PC-3 (cell line): ENCODE data around the gene BICRA.

Source experiments
- EZH2 ChIP-seq: fragments of 300-600 bp; sonication (generic); IDR thresholded peaks from one replicate; pipeline ENCODE4 v1.6.1; 2017; ENCODE audit warnings: antibody characterized with exemption, mild to moderate bottlenecking, low read length; ENCODE audit not compliant: unreplicated experiment
- TF ChIP-seq, protein P1 (sequence below): fragments of 300-600 bp; sonication (generic); conservative IDR thresholded peaks from 2 replicates; pipeline ENCODE4 v1.5.1; 2017; ENCODE audit warnings: antibody characterized with exemption, low read depth, mild to moderate bottlenecking, low read length

DNA sequence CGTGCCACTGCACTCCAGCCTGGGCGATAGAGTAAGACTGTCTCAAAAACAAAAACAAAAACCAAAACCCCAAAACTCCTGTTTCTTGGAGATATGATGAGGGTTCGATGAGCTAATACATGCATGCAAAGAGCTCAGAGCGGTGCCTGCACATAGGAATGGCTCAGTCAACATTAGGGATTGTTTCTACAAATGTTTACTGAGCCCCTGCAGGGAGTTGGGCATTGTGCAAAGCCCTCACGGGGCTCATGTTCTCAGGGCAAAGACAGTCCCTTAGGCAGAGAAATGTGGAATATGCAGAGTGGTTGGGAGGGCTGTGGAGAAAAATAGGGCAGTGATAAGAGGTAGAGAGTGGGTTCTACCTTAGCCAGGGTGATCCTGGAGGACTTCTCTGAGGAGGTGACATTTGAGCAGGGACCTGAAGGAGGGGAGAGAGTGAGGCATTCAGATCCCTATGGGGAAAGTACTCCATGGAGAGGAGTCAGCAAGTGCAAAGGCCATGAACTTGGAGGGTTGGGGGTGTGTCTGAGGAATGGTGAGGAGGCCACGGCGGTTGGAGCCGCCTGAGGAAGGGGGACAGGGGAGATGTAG lies 102.8 kb downstream of the BICRA start:
- TF ChIP-seq, protein P1, sequence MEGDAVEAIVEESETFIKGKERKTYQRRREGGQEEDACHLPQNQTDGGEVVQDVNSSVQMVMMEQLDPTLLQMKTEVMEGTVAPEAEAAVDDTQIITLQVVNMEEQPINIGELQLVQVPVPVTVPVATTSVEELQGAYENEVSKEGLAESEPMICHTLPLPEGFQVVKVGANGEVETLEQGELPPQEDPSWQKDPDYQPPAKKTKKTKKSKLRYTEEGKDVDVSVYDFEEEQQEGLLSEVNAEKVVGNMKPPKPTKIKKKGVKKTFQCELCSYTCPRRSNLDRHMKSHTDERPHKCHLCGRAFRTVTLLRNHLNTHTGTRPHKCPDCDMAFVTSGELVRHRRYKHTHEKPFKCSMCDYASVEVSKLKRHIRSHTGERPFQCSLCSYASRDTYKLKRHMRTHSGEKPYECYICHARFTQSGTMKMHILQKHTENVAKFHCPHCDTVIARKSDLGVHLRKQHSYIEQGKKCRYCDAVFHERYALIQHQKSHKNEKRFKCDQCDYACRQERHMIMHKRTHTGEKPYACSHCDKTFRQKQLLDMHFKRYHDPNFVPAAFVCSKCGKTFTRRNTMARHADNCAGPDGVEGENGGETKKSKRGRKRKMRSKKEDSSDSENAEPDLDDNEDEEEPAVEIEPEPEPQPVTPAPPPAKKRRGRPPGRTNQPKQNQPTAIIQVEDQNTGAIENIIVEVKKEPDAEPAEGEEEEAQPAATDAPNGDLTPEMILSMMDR = no peak
- TF ChIP-seq EZH2 = no peak
